ENCODE measurements around the gene CXCL8. TPM values are rescaled to one million over a fixed set of nuclear protein-coding genes. Genes with fewer than 3 reads are reported as not detected.
"Not testable (repeated sequence)": the region's sequence is repeated elsewhere in the genome, so short reads cannot be mapped to it uniquely, and the experiment has no call there.

CXCL8 gene
- under 1 TPM; 0.15 to 0.19 TPM for total RNA-seq

GRCh38 chr4:73740353-73740778 is at the start of gene CXCL8:
Gene CXCL8 (plus strand): TSS chr4:73740569. CDS start chr4:73740659, 90 bp downstream.
- POLR2A ChIA-PET, result interaction anchor here (0.6 kb wide), 1 partner anchor 75 kb away, joined by 4 read pairs; no protein-coding TSS in a partner anchor
- CTCF ChIA-PET, result no interaction called here
- peaks cover 2% of the 10 kb centered on the region for H3K9me3 Mint-ChIP-seq
- no peaks in the 10 kb centered on the region for H3K4me1 Mint-ChIP-seq
- H3K4me3 Mint-ChIP-seq, result no peak within 1 kb of the TSS
- no peaks in the 10 kb centered on the region for H3K36me3 Mint-ChIP-seq (ENCODE audit: low read depth)
- no peak within 1 kb of the TSS for H3K27ac Mint-ChIP-seq
- H3K27me3 Mint-ChIP-seq, result no peaks in the 10 kb centered on the region
- DNase-seq, result no peak

GRCh38 chr4:73691201-73691600 is 49.2 kb upstream of the CXCL8 start:
- CTCF ChIA-PET; H3K4me3 Mint-ChIP-seq; H3K27ac Mint-ChIP-seq; H3K27me3 Mint-ChIP-seq; H3K4me1 Mint-ChIP-seq; H3K9me3 Mint-ChIP-seq; H3K36me3 Mint-ChIP-seq (ENCODE audit: low read depth); DNase-seq; POLR2A ChIA-PET: not testable (repeated sequence)

- POLR2A ChIA-PET, result no interaction called here
These were observed 48.6 kb upstream of the CXCL8 start for GRCh38 chr4:73691759-73692158.

GRCh38 chr4:73692254-73692653 is 48.1 kb upstream of the CXCL8 start:
- Mint-ChIP-seq H3K36me3 (ENCODE audit: low read depth) (no peaks in the 10 kb centered on the region), H3K4me3 (no peak overlapping the region), H3K9me3 (peaks cover 4% of the 10 kb centered on the region), H3K27ac (no peak overlapping the region), H3K27me3 (peaks cover 2% of the 10 kb centered on the region), H3K4me1 (no peaks in the 10 kb centered on the region)
- DNase-seq, result no peak
- ChIA-PET CTCF (no interaction called here), POLR2A (no interaction called here)

More at GRCh38 chr4:73691759-73692158, 48.6 kb upstream of the CXCL8 start:
- no peak for DNase-seq
- CTCF ChIA-PET, result no interaction called here
- peaks cover 4% of the 10 kb centered on the region for H3K9me3 Mint-ChIP-seq
- no peak overlapping the region for H3K27ac Mint-ChIP-seq
- H3K4me3 Mint-ChIP-seq, result no peak overlapping the region
- no peaks in the 10 kb centered on the region for H3K36me3 Mint-ChIP-seq (ENCODE audit: low read depth)
- no peaks in the 10 kb centered on the region for H3K27me3 Mint-ChIP-seq
- no peaks in the 10 kb centered on the region for H3K4me1 Mint-ChIP-seq

- Mint-ChIP-seq H3K27ac (no peak overlapping the region), H3K27me3 (peaks cover 2% of the 10 kb centered on the region), H3K4me3 (no peak overlapping the region), H3K36me3 (ENCODE audit: low read depth) (no peaks in the 10 kb centered on the region), H3K4me1 (no peaks in the 10 kb centered on the region), H3K9me3 (peaks cover 4% of the 10 kb centered on the region)
- CTCF ChIA-PET, result interaction anchor here (0.5 kb wide), 1 partner anchor 37 kb away, joined by 3 read pairs; no protein-coding TSS in a partner anchor
- no peak for DNase-seq
- POLR2A ChIA-PET, result no interaction called here
These were observed 47.7 kb upstream of the CXCL8 start for GRCh38 chr4:73692701-73693100.

GRCh38 chr4:73693811-73694210 is 46.6 kb upstream of the CXCL8 start:
- ChIA-PET CTCF (no interaction called here), POLR2A (no interaction called here)
- DNase-seq, result no peak

GRCh38 chr4:73698217-73698616 is 42.2 kb upstream of the CXCL8 start:
- ChIA-PET POLR2A (no interaction called here), CTCF (interaction anchor here (1.0 to 1.8 kb wide), 2 partner anchors 9 to 15 kb away, joined by 3 to 4 read pairs; no protein-coding TSS in a partner anchor)
- no peaks in the 10 kb centered on the region for H3K4me1 Mint-ChIP-seq
- H3K9me3 Mint-ChIP-seq, result no peaks in the 10 kb centered on the region
- DNase-seq, result no peak
- H3K36me3 Mint-ChIP-seq (ENCODE audit: low read depth), result no peaks in the 10 kb centered on the region
- H3K4me3 Mint-ChIP-seq, result no peak overlapping the region
- no peak overlapping the region for H3K27ac Mint-ChIP-seq
- H3K27me3 Mint-ChIP-seq, result peaks cover 4% of the 10 kb centered on the region

More at GRCh38 chr4:73693811-73694210, 46.6 kb upstream of the CXCL8 start:
- no peak overlapping the region for H3K27ac Mint-ChIP-seq
- no peak overlapping the region for H3K4me3 Mint-ChIP-seq
- peaks cover 2% of the 10 kb centered on the region for H3K27me3 Mint-ChIP-seq
- no peaks in the 10 kb centered on the region for H3K36me3 Mint-ChIP-seq (ENCODE audit: low read depth)
- H3K9me3 Mint-ChIP-seq, result peaks cover 4% of the 10 kb centered on the region
- no peaks in the 10 kb centered on the region for H3K4me1 Mint-ChIP-seq

- Mint-ChIP-seq H3K4me1 (no peaks in the 10 kb centered on the region), H3K4me3 (no peak overlapping the region), H3K9me3 (no peaks in the 10 kb centered on the region), H3K27me3 (peaks cover 4% of the 10 kb centered on the region), H3K27ac (no peak overlapping the region), H3K36me3 (ENCODE audit: low read depth) (no peaks in the 10 kb centered on the region)
- ChIA-PET POLR2A (no interaction called here), CTCF (no interaction called here)
- no peak for DNase-seq
These were observed 39.3 kb upstream of the CXCL8 start for GRCh38 chr4:73701116-73701515.

- Mint-ChIP-seq H3K36me3 (ENCODE audit: low read depth) (no peaks in the 10 kb centered on the region), H3K4me3 (no peak overlapping the region), H3K9me3 (no peaks in the 10 kb centered on the region), H3K4me1 (peaks cover under 1% of the 10 kb centered on the region), H3K27ac (no peak overlapping the region), H3K27me3 (peaks cover 2% of the 10 kb centered on the region)
- POLR2A ChIA-PET, result no interaction called here
- no peak for DNase-seq
- CTCF ChIA-PET, result no interaction called here
These were observed 37.5 kb upstream of the CXCL8 start for GRCh38 chr4:73702796-73703287.

- Mint-ChIP-seq H3K36me3 (ENCODE audit: low read depth) (no peaks in the 10 kb centered on the region), H3K27ac (no peak overlapping the region), H3K4me3 (no peak overlapping the region), H3K4me1 (peaks cover 3% of the 10 kb centered on the region), H3K9me3 (no peaks in the 10 kb centered on the region), H3K27me3 (peaks cover 2% of the 10 kb centered on the region)
- ChIA-PET POLR2A (no interaction called here), CTCF (no interaction called here)
- no peak for DNase-seq
These were observed 37.0 kb upstream of the CXCL8 start for GRCh38 chr4:73703320-73703719.

GRCh38 chr4:73704314-73705055 is 35.9 kb upstream of the CXCL8 start:
- Mint-ChIP-seq H3K27ac (no peak overlapping the region), H3K27me3 (peaks cover 2% of the 10 kb centered on the region), H3K4me1 (peaks cover 5% of the 10 kb centered on the region), H3K36me3 (ENCODE audit: low read depth) (no peaks in the 10 kb centered on the region), H3K4me3 (no peak overlapping the region), H3K9me3 (no peaks in the 10 kb centered on the region)
- DNase-seq, result no peak
- ChIA-PET POLR2A (no interaction called here), CTCF (no interaction called here)

- no peaks in the 10 kb centered on the region for H3K9me3 Mint-ChIP-seq
- peaks cover 5% of the 10 kb centered on the region for H3K4me1 Mint-ChIP-seq
- POLR2A ChIA-PET, result no interaction called here
- no peaks in the 10 kb centered on the region for H3K36me3 Mint-ChIP-seq (ENCODE audit: low read depth)
- no peak for DNase-seq
- CTCF ChIA-PET, result no interaction called here
- H3K4me3 Mint-ChIP-seq, result no peak overlapping the region
- peaks cover 2% of the 10 kb centered on the region for H3K27me3 Mint-ChIP-seq
- H3K27ac Mint-ChIP-seq, result no peak overlapping the region
These were observed 35.3 kb upstream of the CXCL8 start for GRCh38 chr4:73705056-73705432.

- Mint-ChIP-seq H3K9me3 (no peaks in the 10 kb centered on the region), H3K4me1 (peaks cover 5% of the 10 kb centered on the region)
These were observed 34.6 kb upstream of the CXCL8 start for GRCh38 chr4:73705721-73706120.

GRCh38 chr4:73706811-73707210 is 33.6 kb upstream of the CXCL8 start:
- POLR2A ChIA-PET, result no interaction called here
- CTCF ChIA-PET, result interaction anchor here (1.4 kb wide), 1 partner anchor 8 kb away, joined by 4 read pairs; no protein-coding TSS in a partner anchor

More at GRCh38 chr4:73705721-73706120, 34.6 kb upstream of the CXCL8 start:
- Mint-ChIP-seq H3K27ac (no peak overlapping the region), H3K4me3 (no peak overlapping the region), H3K36me3 (ENCODE audit: low read depth) (no peaks in the 10 kb centered on the region), H3K27me3 (no peaks in the 10 kb centered on the region)
- POLR2A ChIA-PET, result no interaction called here
- no peak for DNase-seq
- CTCF ChIA-PET, result no interaction called here

More at GRCh38 chr4:73706811-73707210, 33.6 kb upstream of the CXCL8 start:
- no peak overlapping the region for H3K4me3 Mint-ChIP-seq
- no peaks in the 10 kb centered on the region for H3K9me3 Mint-ChIP-seq
- H3K27ac Mint-ChIP-seq, result no peak overlapping the region
- no peaks in the 10 kb centered on the region for H3K36me3 Mint-ChIP-seq (ENCODE audit: low read depth)
- no peak for DNase-seq
- no peaks in the 10 kb centered on the region for H3K27me3 Mint-ChIP-seq
- peaks cover 5% of the 10 kb centered on the region for H3K4me1 Mint-ChIP-seq

All from activated CD4-positive, alpha-beta T cell treated with anti-CD3 and anti-CD28 coated beads, Interleukin-2, amount 10 ng/mL, durations not matched to agents 7 days and 5 days (primary cell).